Endothelial cell of umbilical vein (primary cell): ENCODE measurements around the gene CALN1. TPM values are rescaled to one million over a fixed set of nuclear protein-coding genes. Genes with fewer than 3 reads are reported as not detected.

Experiments
- BruUV-seq: library from RNA; stranded (reverse); fragments of 400-500 nt; replicated peaks from 2 replicates; lab custom pipeline; 2021; lab: Mats Ljungman, UMichigan
- CTCF ChIA-PET: fragments of 300-600, 350-600 bp; sonication (Branson Sonifier 250); formaldehyde crosslinking; loops from one replicate; lab custom pipeline; 2021; ENCODE audit warnings: antibody characterized with exemption, inconsistent platforms; lab: Charles Lee
- POLR2A ChIA-PET: fragments of 300-600, 350-600 bp; sonication (Branson Sonifier 250); formaldehyde crosslinking; loops from one replicate; lab custom pipeline; 2021; ENCODE audit warnings: antibody characterized with exemption, inconsistent platforms; lab: Charles Lee
- DNase-seq: peaks from one replicate; pipeline ENCODE4 v3.0.0-alpha.2; 2011; ENCODE audit warnings: low read depth, low spot score
- FAIRE-seq: peaks from 2 replicates; lab custom pipeline; 2011; peaks lifted over from hg19 to GRCh38; lab: Jason Lieb, UNC
- H2AFZ ChIP-seq: 2 replicates; pipeline ENCODE4 v1.6.0; 2012; ENCODE audit warnings: low read depth, low read length, control low read depth, inconsistent platforms
- H3K27ac ChIP-seq: 2 replicates; pipeline ENCODE4 v1.5.1; 2011; ENCODE audit warnings: low read depth, mild to moderate bottlenecking, control low read depth, low read length, moderate library complexity; ENCODE audit not compliant: insufficient read depth
- H3K27me3 ChIP-seq, 2 experiments: 2 replicates each; pipeline versions ENCODE4 v1.6.0 to v1.6.1; 2011; ENCODE audit warnings: low read length in 2 of 2, mixed read lengths in 1 of 2; ENCODE audit not compliant: control insufficient read depth in 2 of 2, insufficient read depth in 2 of 2
- H3K36me3 ChIP-seq, 2 experiments: 2 replicates in 1 of 2; 3 replicates in 1 of 2; pipeline ENCODE4 v1.5.1; 2011; ENCODE audit warnings: low read length in 2 of 2, mild to moderate bottlenecking in 1 of 2, moderate library complexity in 1 of 2; ENCODE audit not compliant: control insufficient read depth in 2 of 2, insufficient read depth in 2 of 2; ENCODE audit errors: extremely low read depth in 1 of 2
- H3K4me1 ChIP-seq: 3 replicates; pipeline ENCODE4 v1.5.1; 2011; ENCODE audit warnings: mild to moderate bottlenecking, low read length; ENCODE audit not compliant: control insufficient read depth, insufficient read depth; ENCODE audit errors: extremely low read depth
- H3K4me2 ChIP-seq: 2 replicates; pipeline ENCODE4 v1.6.1; 2011; ENCODE audit warnings: low read length, control low read depth, mixed read lengths; ENCODE audit not compliant: insufficient read depth
- H3K4me3 ChIP-seq, 3 experiments: fragments of 200-600 bp in 1 of 3; sonication (generic), shearing (Covaris generic) in 1 of 3; replicated peaks in 1 of 3; 2 replicates each; pipeline ENCODE4 v1.5.1; 2011 to 2016; ENCODE audit warnings: control low read depth in 3 of 3, low read length in 3 of 3, mild to moderate bottlenecking in 2 of 3, inconsistent platforms in 1 of 3, low read depth in 1 of 3, moderate library complexity in 1 of 3; ENCODE audit not compliant: insufficient read depth in 1 of 3
- H3K79me2 ChIP-seq: 2 replicates; pipeline ENCODE4 v1.6.0; 2012; ENCODE audit warnings: low read length, inconsistent platforms; ENCODE audit not compliant: control insufficient read depth, insufficient read depth
- H3K9ac ChIP-seq: replicated peaks from 2 replicates; pipeline ENCODE3; 2011; ENCODE audit warnings: low read length, control low read depth; ENCODE audit not compliant: insufficient read depth; ENCODE audit errors: extremely low read depth
- H3K9me1 ChIP-seq: replicated peaks from 3 replicates; pipeline ENCODE4 v1.6.0; 2011; ENCODE audit warnings: mild to moderate bottlenecking, low read length; ENCODE audit not compliant: control insufficient read depth, insufficient read depth; ENCODE audit errors: extremely low read depth
- H3K9me3 ChIP-seq: replicated peaks from 2 replicates; pipeline ENCODE4 v1.5.1; 2012; ENCODE audit warnings: low read length, inconsistent platforms; ENCODE audit not compliant: control insufficient read depth, insufficient read depth
- H4K20me1 ChIP-seq: replicated peaks from 2 replicates; pipeline ENCODE3; 2011; ENCODE audit warnings: mild to moderate bottlenecking, low read length; ENCODE audit not compliant: control insufficient read depth, insufficient read depth; ENCODE audit errors: extremely low read depth
- EZH2 ChIP-seq: IDR thresholded peaks from 2 replicates; pipeline ENCODE4 v1.6.1; 2012; ENCODE audit warnings: borderline replicate concordance, low read depth, mild to moderate bottlenecking, moderate library complexity, low read length, inconsistent platforms; ENCODE audit not compliant: severe bottlenecking
- FOS ChIP-seq: IDR thresholded peaks from 2 replicates; pipeline ENCODE4 v1.6.1; 2011; ENCODE audit warnings: mild to moderate bottlenecking, low read length, moderate library complexity, borderline replicate concordance; ENCODE audit not compliant: insufficient read depth
- GATA2 ChIP-seq: IDR thresholded peaks from 2 replicates; pipeline ENCODE4 v1.7.0; 2011; ENCODE audit warnings: low read depth, mild to moderate bottlenecking, moderate library complexity, mixed read lengths, low read length; ENCODE audit not compliant: insufficient read length, insufficient read depth
- JUN ChIP-seq: IDR thresholded peaks from 2 replicates; pipeline ENCODE4 v1.6.1; 2011; ENCODE audit warnings: borderline replicate concordance, low read depth; ENCODE audit not compliant: insufficient read length, insufficient read depth
- MYC ChIP-seq: IDR thresholded peaks from one replicate; pipeline ENCODE4 v1.6.1; 2011; ENCODE audit warnings: mild to moderate bottlenecking, low read depth, low read length
- POLR2A ChIP-seq: IDR thresholded peaks from 2 replicates; pipeline ENCODE4 v1.6.1; 2012; ENCODE audit warnings: low read depth, mild to moderate bottlenecking, control low read depth, low read length
- POLR2AphosphoS5 ChIP-seq: IDR thresholded peaks from 2 replicates; pipeline ENCODE4 v1.6.1; 2012; ENCODE audit warnings: low read depth, mild to moderate bottlenecking, control low read depth, low read length, moderate library complexity; ENCODE audit not compliant: insufficient read depth
- dilution Hi-C: fragments of 300-500 bp; cut with MboI; formaldehyde crosslinking; loops from one replicate; pipeline ENCODE4 v1.15.0; 2019; ENCODE audit warnings: low sequenced_read_pairs; ENCODE audit not compliant: extremely low pct_ligation_motif_present
- intact Hi-C: fragments of 100-400 bp; cut with micrococcal nuclease; formaldehyde crosslinking; loops from one replicate; pipeline ENCODE4 v1.10.0; 2022
- polyA plus RNA-seq, 4 experiments: library from polyadenylated mRNA; depleted of rRNA in 3 of 4; stranded (reverse) in 3 of 4; unstranded in 1 of 4; fragments of >200 nt; gene quantifications; 2 replicates each; pipeline versions ENCODE4 v1.2.1 to v1.2.3, GENCODE V29; 2011 to 2012; ENCODE audit warnings: missing spikeins in 1 of 4
- total RNA-seq: library from RNA; stranded (reverse); gene quantifications from 2 replicates; pipeline ENCODE4 v1.2.3, GENCODE V29; 2021
- TF ChIP-seq, protein P1 (sequence below): IDR thresholded peaks from 2 replicates; pipeline ENCODE4 v1.6.1; 2011; ENCODE audit not compliant: insufficient read depth, insufficient read length
- TF ChIP-seq, protein P2 (sequence below), 2 donors: IDR thresholded peaks; 1 replicate in 1 of 2; 2 replicates in 1 of 2; pipeline ENCODE4 v1.5.1; 2011; ENCODE audit warnings: low read length in 2 of 2, mild to moderate bottlenecking in 2 of 2, moderate library complexity in 2 of 2, control low read depth in 1 of 2, inconsistent platforms in 1 of 2, low read depth in 1 of 2; ENCODE audit not compliant: insufficient read depth in 1 of 2; ENCODE audit errors: extremely low read depth in 1 of 2

CALN1 gene
- total and polyA plus RNA-seq, 2 donors (not counting 3 experiments of a cell fraction or from before 2014, with no cell fraction given), result not detected

DNA sequence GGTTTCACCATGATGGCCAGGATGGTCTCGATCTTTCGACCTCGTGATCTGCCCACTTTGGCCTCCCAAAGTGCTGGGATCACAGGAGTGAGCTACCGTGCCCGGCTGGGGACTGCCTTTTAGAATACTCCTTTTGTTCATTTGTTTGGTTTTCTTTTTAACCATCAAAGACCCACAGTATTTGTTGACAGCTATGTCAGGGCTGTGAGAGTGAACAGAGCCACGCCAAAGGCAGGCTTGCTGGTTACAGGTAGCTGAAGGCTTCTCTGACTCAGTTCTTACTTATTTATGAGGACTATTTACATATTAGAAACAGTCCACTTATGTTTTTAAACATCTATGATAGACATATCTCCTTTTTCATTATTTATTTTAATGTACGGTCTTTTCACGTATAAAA lies 544.5 kb downstream of the CALN1 start:
- Histone ChIP-seq H3K9me1 (no peaks in the 10 kb centered on the region), H2AFZ (no peak overlapping the region), H3K9me3 (peaks cover 3% of the 10 kb centered on the region), H3K4me3 (no peak overlapping the region), H3K79me2 (no peaks in the 10 kb centered on the region), H3K4me1 (no peaks in the 10 kb centered on the region), H3K36me3 (no peaks in the 10 kb centered on the region), H3K9ac (no peak overlapping the region), H3K27ac (no peak overlapping the region), H4K20me1 (no peaks in the 10 kb centered on the region), H3K4me2 (no peak overlapping the region), H3K27me3 (no peaks in the 10 kb centered on the region)
- no TSS peak for BruUV-seq
- TF ChIP-seq, protein P1, sequence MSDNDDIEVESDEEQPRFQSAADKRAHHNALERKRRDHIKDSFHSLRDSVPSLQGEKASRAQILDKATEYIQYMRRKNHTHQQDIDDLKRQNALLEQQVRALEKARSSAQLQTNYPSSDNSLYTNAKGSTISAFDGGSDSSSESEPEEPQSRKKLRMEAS, result no peak
- no peak for TF ChIP-seq MYC
- no peak for TF ChIP-seq POLR2AphosphoS5
- DNase-seq (no peak), FAIRE-seq (no peak)
- ChIA-PET POLR2A (no interaction called here), CTCF (no interaction called here)
- intact Hi-C loops, result no loop called here
- dilution Hi-C loops, result no loop called here

DNA sequence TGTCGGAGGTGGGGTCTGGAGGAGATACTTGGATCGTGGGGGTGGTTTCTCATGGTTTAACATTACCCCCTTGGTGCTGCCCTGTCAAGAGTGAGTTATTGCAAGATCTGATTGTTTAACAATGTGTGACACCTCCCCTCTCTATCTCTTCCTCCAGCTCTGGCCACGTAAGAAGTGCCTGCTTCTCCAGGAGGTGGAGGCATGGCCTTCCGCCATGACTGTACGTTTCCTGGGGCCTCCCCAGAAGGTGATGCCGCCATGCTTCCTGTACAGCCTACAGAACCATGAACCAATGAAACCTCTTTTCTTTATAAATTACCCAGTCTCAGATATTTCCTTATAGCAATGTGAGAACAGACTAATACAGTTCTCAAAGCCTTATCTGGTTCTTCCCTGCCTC lies 547.0 kb downstream of the CALN1 start:
- H4K20me1 ChIP-seq, result no peaks in the 10 kb centered on the region
- peaks cover 10% of the 10 kb centered on the region for H3K9me3 ChIP-seq
- H3K27me3 ChIP-seq, result no peaks in the 10 kb centered on the region
- TF ChIP-seq, protein P2, sequence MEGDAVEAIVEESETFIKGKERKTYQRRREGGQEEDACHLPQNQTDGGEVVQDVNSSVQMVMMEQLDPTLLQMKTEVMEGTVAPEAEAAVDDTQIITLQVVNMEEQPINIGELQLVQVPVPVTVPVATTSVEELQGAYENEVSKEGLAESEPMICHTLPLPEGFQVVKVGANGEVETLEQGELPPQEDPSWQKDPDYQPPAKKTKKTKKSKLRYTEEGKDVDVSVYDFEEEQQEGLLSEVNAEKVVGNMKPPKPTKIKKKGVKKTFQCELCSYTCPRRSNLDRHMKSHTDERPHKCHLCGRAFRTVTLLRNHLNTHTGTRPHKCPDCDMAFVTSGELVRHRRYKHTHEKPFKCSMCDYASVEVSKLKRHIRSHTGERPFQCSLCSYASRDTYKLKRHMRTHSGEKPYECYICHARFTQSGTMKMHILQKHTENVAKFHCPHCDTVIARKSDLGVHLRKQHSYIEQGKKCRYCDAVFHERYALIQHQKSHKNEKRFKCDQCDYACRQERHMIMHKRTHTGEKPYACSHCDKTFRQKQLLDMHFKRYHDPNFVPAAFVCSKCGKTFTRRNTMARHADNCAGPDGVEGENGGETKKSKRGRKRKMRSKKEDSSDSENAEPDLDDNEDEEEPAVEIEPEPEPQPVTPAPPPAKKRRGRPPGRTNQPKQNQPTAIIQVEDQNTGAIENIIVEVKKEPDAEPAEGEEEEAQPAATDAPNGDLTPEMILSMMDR (IDR thresholded peaks at IDR 0.05; ENCODE audit: extremely low read depth in 1 of 2, insufficient read depth in 1 of 2, low read depth in 1 of 2, low read length in 2 of 2), result no peak
- TF ChIP-seq POLR2AphosphoS5, result no peak
- no peak for TF ChIP-seq FOS
- TF ChIP-seq POLR2A, result no peak
- no peak for TF ChIP-seq JUN
- TF ChIP-seq, protein P1, result no peak
- TF ChIP-seq EZH2, result no peak
- TF ChIP-seq GATA2, result no peak
- no peak for TF ChIP-seq MYC
- FAIRE-seq (no peak), DNase-seq (no peak)
- no peak overlapping the region for H3K27ac ChIP-seq
- H3K4me3 ChIP-seq, result no peak overlapping the region
- dilution Hi-C loops, result no loop called here
- no peaks in the 10 kb centered on the region for H3K79me2 ChIP-seq
- intact Hi-C loops, result no loop called here
- ChIA-PET POLR2A (no interaction called here), CTCF (no interaction called here)
- BruUV-seq, result no TSS peak
- H3K4me1 ChIP-seq, result no peaks in the 10 kb centered on the region
- H3K9me1 ChIP-seq, result no peaks in the 10 kb centered on the region
- no peak overlapping the region for H3K4me2 ChIP-seq
- no peak overlapping the region for H3K9ac ChIP-seq
- no peak overlapping the region for H2AFZ ChIP-seq
- H3K36me3 ChIP-seq, result no peaks in the 10 kb centered on the region
